ENCODE measurements around the gene KRTAP10-4. TPM values are rescaled to one million over a fixed set of nuclear protein-coding genes. Genes with fewer than 3 reads are reported as not detected.

KRTAP10-4 gene
- total and polyA plus RNA-seq, 12 donors, result not detected

DNA sequence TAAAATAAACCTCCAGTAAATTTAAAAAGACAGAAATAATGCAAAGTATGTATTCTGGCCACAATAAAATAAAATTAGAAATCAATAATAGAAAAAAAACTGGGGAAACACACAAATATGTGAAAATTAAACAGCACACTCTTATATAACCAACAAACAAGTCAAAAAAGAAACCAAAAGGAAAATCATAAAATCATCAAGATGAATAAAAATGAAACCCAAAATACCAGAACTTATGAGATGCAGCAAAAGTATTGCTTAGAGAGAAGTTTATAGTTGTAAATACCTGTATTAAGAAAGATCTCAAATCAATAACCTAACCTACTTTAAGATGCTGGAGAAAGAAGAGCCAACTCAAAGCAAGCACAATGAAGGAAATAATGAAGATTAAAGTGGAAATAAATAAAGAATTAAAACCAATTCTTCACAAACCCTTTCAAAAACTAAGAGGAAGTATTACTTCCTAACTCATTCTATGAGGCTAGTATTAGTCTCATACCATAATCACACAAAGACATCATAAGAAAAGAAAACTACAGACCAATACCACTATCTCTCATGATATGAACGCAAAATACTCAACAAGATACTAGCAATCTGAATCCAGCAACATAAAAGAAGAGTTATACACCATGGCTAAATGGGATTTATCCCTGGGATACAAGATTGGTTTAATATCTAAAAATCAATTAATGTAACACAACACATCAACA, 8.5 kb upstream of the KRTAP10-4 start:
- peaks cover 0 to 6% (median 0%) of the 10 kb centered on the region in 9 donors for H3K4me1 ChIP-seq
- no peak overlapping the region for H3K4me3 ChIP-seq
- 2 to 49% methylated on average over 1 of the region's 1 CpG for WGBS, 2 donors
- no peak for TF ChIP-seq CTCF (IDR thresholded peaks at IDR 0.05)
- peaks cover 0 to 12% (median 0%) of the 10 kb centered on the region in 7 donors for H3K27me3 ChIP-seq
- no peak for ATAC-seq
- no peak for DNase-seq
- peaks cover 0 to 28% (median 7%) of the 10 kb centered on the region in 11 donors for H3K9me3 ChIP-seq
- peak overlapping the region in 1 of 10 donors; percentile 54 for H3K27ac ChIP-seq
- H3K36me3 ChIP-seq, result no peaks in the 10 kb centered on the region
- intact Hi-C loops (cut with DNase I), result no loop called here

DNA sequence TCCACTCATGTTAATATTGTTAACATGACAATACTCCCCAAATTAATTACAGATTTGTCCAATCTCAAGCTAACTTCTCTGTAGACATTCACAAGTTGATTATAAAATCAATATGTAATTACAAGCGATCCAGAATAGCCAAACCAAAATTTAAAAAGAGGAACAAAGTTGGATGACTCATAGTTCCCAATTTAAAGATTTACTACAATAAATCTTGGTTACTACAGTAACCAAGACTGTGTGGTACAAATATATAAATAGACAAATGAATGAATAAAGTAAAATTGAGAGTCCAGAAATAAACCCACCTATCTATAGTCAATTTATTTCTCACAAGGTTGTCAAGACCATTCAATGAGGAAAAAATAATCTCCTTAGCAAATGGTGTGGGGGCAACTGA, 7.1 kb upstream of the KRTAP10-4 start:
- Histone ChIP-seq H3K27me3 (peaks cover 0 to 12% (median 0%) of the 10 kb centered on the region in 7 donors), H3K36me3 (no peaks in the 10 kb centered on the region), H3K4me1 (peaks cover 0 to 6% (median 0%) of the 10 kb centered on the region in 9 donors), H3K27ac (no peak overlapping the region), H3K4me3 (no peak overlapping the region), H3K9me3 (peaks cover 0 to 33% (median 8%) of the 10 kb centered on the region in 11 donors)
- intact Hi-C loops (cut with DNase I), result no loop called here
- no peak for ATAC-seq
- no peak for DNase-seq
- WGBS, 2 donors, result 68 to 78% methylated on average over 1 of the region's 1 CpG
- no peak for TF ChIP-seq CTCF (IDR thresholded peaks at IDR 0.05)

- H3K4me3 ChIP-seq, result no peak overlapping the region
- peaks cover 0 to 12% (median 0%) of the 10 kb centered on the region in 7 donors for H3K27me3 ChIP-seq
- H3K9me3 ChIP-seq, result peaks cover 0 to 30% (median 3%) of the 10 kb centered on the region in 11 donors
- no peak overlapping the region for H3K27ac ChIP-seq
- TF ChIP-seq CTCF (IDR thresholded peaks at IDR 0.05), result no peak
- H3K4me1 ChIP-seq, result peaks cover 0 to 6% (median 0%) of the 10 kb centered on the region in 9 donors
- no peak for DNase-seq
- intact Hi-C loops (cut with DNase I), result no loop called here
- no peaks in the 10 kb centered on the region for H3K36me3 ChIP-seq
- WGBS, 2 donors, result 91% methylated on average over 18 of the region's 18 CpGs
- ATAC-seq, result no peak
Observed at GRCh38 chr21:44567481-44568171, 5.9 kb upstream of the KRTAP10-4 start.

DNA sequence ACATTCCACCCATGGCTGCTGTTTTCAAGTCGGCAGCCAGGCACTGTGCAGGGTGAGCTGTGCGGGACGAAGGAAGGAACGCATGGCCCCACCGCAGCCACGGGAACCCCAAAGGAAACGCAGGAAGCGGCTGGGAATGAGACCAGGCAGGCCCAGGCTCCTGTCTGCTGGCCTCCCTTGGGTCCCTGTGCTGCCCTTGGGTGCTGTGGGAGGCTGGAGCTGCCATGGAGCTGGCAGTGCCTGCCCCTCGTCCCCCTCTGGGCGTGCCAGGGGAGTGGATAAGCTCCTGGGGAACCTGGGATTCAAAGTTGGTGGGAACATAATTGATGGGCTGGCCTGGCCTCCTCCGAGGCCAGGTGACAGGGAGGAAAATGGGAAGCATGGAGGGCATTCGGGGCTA, 5.3 kb upstream of the KRTAP10-4 start:
- no peak overlapping the region for H3K27ac ChIP-seq
- ATAC-seq, result no peak
- WGBS, 2 donors, result 70 to 73% methylated on average over 12 of the region's 12 CpGs

More for the DNA sequence above, 5.3 kb upstream of the KRTAP10-4 start:
- Histone ChIP-seq H3K4me1 (peaks cover 0 to 6% (median 0%) of the 10 kb centered on the region in 9 donors), H3K4me3 (no peak overlapping the region), H3K27me3 (peaks cover 0 to 15% (median 0%) of the 10 kb centered on the region in 7 donors), H3K9me3 (peaks cover 0 to 27% (median 3%) of the 10 kb centered on the region in 11 donors), H3K36me3 (no peaks in the 10 kb centered on the region)
- TF ChIP-seq CTCF (IDR thresholded peaks at IDR 0.05), result no peak
- no peak for DNase-seq
- intact Hi-C loops (cut with DNase I), result no loop called here

Data from heart right ventricle (tissue), 16 donors.